Measurements from ENCODE around the gene CDC25C. TPM values are rescaled to one million over a fixed set of nuclear protein-coding genes. Genes with fewer than 3 reads are reported as not detected.
"Not testable (repeated sequence)": the region's sequence is repeated elsewhere in the genome, so short reads cannot be mapped to it uniquely, and the experiment has no call there.

The CDC25C gene
- polyA plus RNA-seq, 2 donors = 1.0 to 1.6 TPM

GRCh38 chr5:138336952-138337684 lies 5.5 kb upstream of the CDC25C start:
- peaks cover 0 to 2% of the 10 kb centered on the region in 2 donors for H3K36me3 ChIP-seq (ENCODE audit: control insufficient read depth in 2 of 2, insufficient read depth in 2 of 2, low read length in 1 of 2)
- WGBS, 2 donors = 17 to 21% methylated on average over 13 of the region's 13 CpGs
- peak overlapping the region; percentile 70 to 74 for H3K4me3 ChIP-seq (ENCODE audit: low read depth in 1 of 2, low read length in 2 of 2)
- no peaks in the 10 kb centered on the region for H3K9me3 ChIP-seq (ENCODE audit: control insufficient read depth in 2 of 2, insufficient read depth in 1 of 2, low read depth in 1 of 2, low read length in 1 of 2)
- H3K27ac ChIP-seq (ENCODE audit: low read depth in 2 of 2, low read length in 1 of 2) = peak overlapping the region; percentile 85 to 98
- no peaks in the 10 kb centered on the region for H3K27me3 ChIP-seq (ENCODE audit: control insufficient read depth in 1 of 2, insufficient read depth in 2 of 2, low read length in 2 of 2)
- H3K4me1 ChIP-seq (ENCODE audit: control insufficient read depth in 2 of 2, insufficient read depth in 2 of 2, low read length in 1 of 2) = peaks cover 0 to 6% of the 10 kb centered on the region in 2 donors

- no peaks in the 10 kb centered on the region for H3K36me3 ChIP-seq (ENCODE audit: control insufficient read depth in 2 of 2, insufficient read depth in 2 of 2, low read length in 1 of 2)
- no peaks in the 10 kb centered on the region for H3K9me3 ChIP-seq (ENCODE audit: control insufficient read depth in 2 of 2, insufficient read depth in 1 of 2, low read depth in 1 of 2, low read length in 1 of 2)
- 66 to 75% methylated on average over 3 of the region's 3 CpGs for WGBS, 2 donors
These were observed 3.4 kb upstream of the CDC25C start for GRCh38 chr5:138334867-138335447.

GRCh38 chr5:138330813-138331448 lies 673 bp downstream of the CDC25C start:
- 2 to 4% methylated on average over 12 of the region's 12 CpGs for WGBS, 2 donors

More at GRCh38 chr5:138334867-138335447, 3.4 kb upstream of the CDC25C start:
- H3K27ac ChIP-seq (ENCODE audit: low read depth in 2 of 2, low read length in 1 of 2) = no peak overlapping the region
- no peaks in the 10 kb centered on the region for H3K27me3 ChIP-seq (ENCODE audit: control insufficient read depth in 1 of 2, insufficient read depth in 2 of 2, low read length in 2 of 2)
- H3K4me1 ChIP-seq (ENCODE audit: control insufficient read depth in 2 of 2, insufficient read depth in 2 of 2, low read length in 1 of 2) = peaks cover 0 to 3% of the 10 kb centered on the region in 2 donors
- H3K4me3 ChIP-seq (ENCODE audit: low read depth in 1 of 2, low read length in 2 of 2) = no peak overlapping the region

GRCh38 chr5:138318211-138318610 lies 13.4 kb downstream of the CDC25C start:
- not testable (repeated sequence) for H3K4me1 ChIP-seq (ENCODE audit: control insufficient read depth in 2 of 2, insufficient read depth in 2 of 2, low read length in 1 of 2); H3K27me3 ChIP-seq (ENCODE audit: control insufficient read depth in 1 of 2, insufficient read depth in 2 of 2, low read length in 2 of 2); H3K9me3 ChIP-seq (ENCODE audit: control insufficient read depth in 2 of 2, insufficient read depth in 1 of 2, low read depth in 1 of 2, low read length in 1 of 2); H3K4me3 ChIP-seq (ENCODE audit: low read depth in 1 of 2, low read length in 2 of 2); H3K27ac ChIP-seq (ENCODE audit: low read depth in 2 of 2, low read length in 1 of 2); H3K36me3 ChIP-seq (ENCODE audit: control insufficient read depth in 2 of 2, insufficient read depth in 2 of 2, low read length in 1 of 2)
- 95 to 97% methylated on average over 4 of the region's 4 CpGs for WGBS, 2 donors

More at GRCh38 chr5:138330813-138331448, 673 bp downstream of the CDC25C start:
- H3K4me3 ChIP-seq (ENCODE audit: low read depth in 1 of 2, low read length in 2 of 2) = peak overlapping the region; percentile 49 to 77
- no peaks in the 10 kb centered on the region for H3K27me3 ChIP-seq (ENCODE audit: control insufficient read depth in 1 of 2, insufficient read depth in 2 of 2, low read length in 2 of 2)
- H3K4me1 ChIP-seq (ENCODE audit: control insufficient read depth in 2 of 2, insufficient read depth in 2 of 2, low read length in 1 of 2) = no peaks in the 10 kb centered on the region
- no peaks in the 10 kb centered on the region for H3K9me3 ChIP-seq (ENCODE audit: control insufficient read depth in 2 of 2, insufficient read depth in 1 of 2, low read depth in 1 of 2, low read length in 1 of 2)
- no peaks in the 10 kb centered on the region for H3K36me3 ChIP-seq (ENCODE audit: control insufficient read depth in 2 of 2, insufficient read depth in 2 of 2, low read length in 1 of 2)
- H3K27ac ChIP-seq (ENCODE audit: low read depth in 2 of 2, low read length in 1 of 2) = no peak overlapping the region

- H3K27me3 ChIP-seq (ENCODE audit: control insufficient read depth in 1 of 2, insufficient read depth in 2 of 2, low read length in 2 of 2) = no peaks in the 10 kb centered on the region
- WGBS, 2 donors = 81 to 91% methylated on average over 3 of the region's 3 CpGs
- no peaks in the 10 kb centered on the region for H3K36me3 ChIP-seq (ENCODE audit: control insufficient read depth in 2 of 2, insufficient read depth in 2 of 2, low read length in 1 of 2)
- no peak overlapping the region for H3K27ac ChIP-seq (ENCODE audit: low read depth in 2 of 2, low read length in 1 of 2)
- no peak overlapping the region for H3K4me3 ChIP-seq (ENCODE audit: low read depth in 1 of 2, low read length in 2 of 2)
- no peaks in the 10 kb centered on the region for H3K9me3 ChIP-seq (ENCODE audit: control insufficient read depth in 2 of 2, insufficient read depth in 1 of 2, low read depth in 1 of 2, low read length in 1 of 2)
- no peaks in the 10 kb centered on the region for H3K4me1 ChIP-seq (ENCODE audit: control insufficient read depth in 2 of 2, insufficient read depth in 2 of 2, low read length in 1 of 2)
These were observed 15.2 kb downstream of the CDC25C start for GRCh38 chr5:138316355-138316754.

- Histone ChIP-seq H3K4me1 (ENCODE audit: control insufficient read depth in 2 of 2, insufficient read depth in 2 of 2, low read length in 1 of 2) (no peaks in the 10 kb centered on the region), H3K9me3 (ENCODE audit: control insufficient read depth in 2 of 2, insufficient read depth in 1 of 2, low read depth in 1 of 2, low read length in 1 of 2) (no peaks in the 10 kb centered on the region), H3K4me3 (ENCODE audit: low read depth in 1 of 2, low read length in 2 of 2) (no peak overlapping the region), H3K27ac (ENCODE audit: low read depth in 2 of 2, low read length in 1 of 2) (no peak overlapping the region), H3K36me3 (ENCODE audit: control insufficient read depth in 2 of 2, insufficient read depth in 2 of 2, low read length in 1 of 2) (no peaks in the 10 kb centered on the region), H3K27me3 (ENCODE audit: control insufficient read depth in 1 of 2, insufficient read depth in 2 of 2, low read length in 2 of 2) (no peaks in the 10 kb centered on the region)
- WGBS, 2 donors = 94 to 95% methylated on average over 7 of the region's 7 CpGs
These were observed 15.8 kb downstream of the CDC25C start for GRCh38 chr5:138315751-138316278.

- H3K4me3 ChIP-seq (ENCODE audit: low read depth in 1 of 2, low read length in 2 of 2) = no peak overlapping the region
- no peaks in the 10 kb centered on the region for H3K4me1 ChIP-seq (ENCODE audit: control insufficient read depth in 2 of 2, insufficient read depth in 2 of 2, low read length in 1 of 2)
- WGBS, 2 donors = 32% methylated on average over 1 of the region's 1 CpG
- H3K27me3 ChIP-seq (ENCODE audit: control insufficient read depth in 1 of 2, insufficient read depth in 2 of 2, low read length in 2 of 2) = no peaks in the 10 kb centered on the region
- H3K27ac ChIP-seq (ENCODE audit: low read depth in 2 of 2, low read length in 1 of 2) = no peak overlapping the region
- no peaks in the 10 kb centered on the region for H3K36me3 ChIP-seq (ENCODE audit: control insufficient read depth in 2 of 2, insufficient read depth in 2 of 2, low read length in 1 of 2)
- H3K9me3 ChIP-seq (ENCODE audit: control insufficient read depth in 2 of 2, insufficient read depth in 1 of 2, low read depth in 1 of 2, low read length in 1 of 2) = no peaks in the 10 kb centered on the region
These were observed 25.8 kb downstream of the CDC25C start for GRCh38 chr5:138305797-138306196.

- no peak overlapping the region for H3K4me3 ChIP-seq (ENCODE audit: low read depth in 1 of 2, low read length in 2 of 2)
- no peak overlapping the region for H3K27ac ChIP-seq (ENCODE audit: low read depth in 2 of 2, low read length in 1 of 2)
- no peaks in the 10 kb centered on the region for H3K9me3 ChIP-seq (ENCODE audit: control insufficient read depth in 2 of 2, insufficient read depth in 1 of 2, low read depth in 1 of 2, low read length in 1 of 2)
- H3K4me1 ChIP-seq (ENCODE audit: control insufficient read depth in 2 of 2, insufficient read depth in 2 of 2, low read length in 1 of 2) = no peaks in the 10 kb centered on the region
- 77 to 79% methylated on average over 6 of the region's 6 CpGs for WGBS, 2 donors
- H3K27me3 ChIP-seq (ENCODE audit: control insufficient read depth in 1 of 2, insufficient read depth in 2 of 2, low read length in 2 of 2) = no peaks in the 10 kb centered on the region
- no peaks in the 10 kb centered on the region for H3K36me3 ChIP-seq (ENCODE audit: control insufficient read depth in 2 of 2, insufficient read depth in 2 of 2, low read length in 1 of 2)
These were observed 28.2 kb downstream of the CDC25C start for GRCh38 chr5:138303372-138303771.

- Histone ChIP-seq H3K9me3 (ENCODE audit: control insufficient read depth in 2 of 2, insufficient read depth in 1 of 2, low read depth in 1 of 2, low read length in 1 of 2) (no peaks in the 10 kb centered on the region), H3K27me3 (ENCODE audit: control insufficient read depth in 1 of 2, insufficient read depth in 2 of 2, low read length in 2 of 2) (no peaks in the 10 kb centered on the region), H3K4me1 (ENCODE audit: control insufficient read depth in 2 of 2, insufficient read depth in 2 of 2, low read length in 1 of 2) (no peaks in the 10 kb centered on the region), H3K27ac (ENCODE audit: low read depth in 2 of 2, low read length in 1 of 2) (no peak overlapping the region), H3K36me3 (ENCODE audit: control insufficient read depth in 2 of 2, insufficient read depth in 2 of 2, low read length in 1 of 2) (no peaks in the 10 kb centered on the region), H3K4me3 (ENCODE audit: low read depth in 1 of 2, low read length in 2 of 2) (no peak overlapping the region)
- WGBS, 2 donors = 87 to 91% methylated on average over 3 of the region's 3 CpGs
These were observed 42.3 kb downstream of the CDC25C start for GRCh38 chr5:138289296-138289695.

All from esophagus (tissue), 2 donors.